Small intestine (tissue), 7 donors: ENCODE results near the gene LMO1. TPM values are rescaled to one million over a fixed set of nuclear protein-coding genes. Genes with fewer than 3 reads are reported as not detected.

Source experiments
- DNase-seq, 2 donors: peaks; one replicate each; pipeline versions ENCODE4 v3.0.0 to v3.0.0-alpha.2; 2013
- FAIRE-seq: peaks from 2 replicates; lab custom pipeline; 2012; peaks lifted over from hg19 to GRCh38; lab: Jason Lieb, UNC
- H3K27ac ChIP-seq, 3 donors: one replicate each; pipeline ENCODE4 v1.5.1; 2013; ENCODE audit warnings: low read length in 2 of 3, mild to moderate bottlenecking in 2 of 3, control low read depth in 1 of 3, inconsistent platforms in 1 of 3, low read depth in 1 of 3, moderate library complexity in 1 of 3
- H3K27me3 ChIP-seq, 3 donors: one replicate each; pipeline ENCODE4 v1.6.1; 2013; ENCODE audit warnings: low read length in 3 of 3, inconsistent platforms in 1 of 3; ENCODE audit not compliant: control insufficient read depth in 3 of 3, insufficient read depth in 3 of 3
- H3K36me3 ChIP-seq, 3 donors: one replicate each; pipeline ENCODE4 v1.6.1; 2013; ENCODE audit warnings: low read length in 3 of 3, inconsistent platforms in 1 of 3, low read depth in 1 of 3, mild to moderate bottlenecking in 1 of 3, moderate library complexity in 1 of 3; ENCODE audit not compliant: control insufficient read depth in 3 of 3, insufficient read depth in 2 of 3
- H3K4me1 ChIP-seq, 3 donors: one replicate each; pipeline ENCODE4 v1.6.1; 2013; ENCODE audit warnings: low read length in 2 of 3, inconsistent platforms in 1 of 3, low read depth in 1 of 3, mild to moderate bottlenecking in 1 of 3, moderate library complexity in 1 of 3; ENCODE audit not compliant: control insufficient read depth in 3 of 3, insufficient read depth in 2 of 3
- H3K4me3 ChIP-seq, 3 donors: one replicate each; pipeline ENCODE4 v1.5.1; 2013; ENCODE audit warnings: low read length in 3 of 3, control low read depth in 1 of 3, inconsistent platforms in 1 of 3, low read depth in 1 of 3, mild to moderate bottlenecking in 1 of 3, moderate library complexity in 1 of 3
- H3K9me3 ChIP-seq, 2 donors: one replicate each; pipeline ENCODE4 v1.6.1; 2013; ENCODE audit warnings: low read depth in 1 of 2, low read length in 1 of 2; ENCODE audit not compliant: control insufficient read depth in 2 of 2, insufficient read depth in 1 of 2
- WGBS, 3 donors: extraction: QIAGEN DNeasy Blood & Tissue Kit; methylation state at CpG; one replicate each; pipeline ENCODE4 v1.1.7; 2013; 5-methylcytosine and 5-hydroxymethylcytosine counted together
- polyA plus RNA-seq, 4 donors: library from polyadenylated mRNA; stranded (reverse) in 3 of 4; unstranded in 1 of 4; fragments of 200-250 nt in 3 of 4; fragments of 120-200 nt in 1 of 4; gene quantifications; one replicate each; pipeline versions ENCODE4 v1.2.1 to v1.2.3, GENCODE V29; 2013
- donor health status: healthy with polysubstance abuse.
- donor health status: control.
- donor health status: control.
- donor health status: Bipolar disorder and iron deficiency.
- donor health status: healthy.

Gene LMO1
- polyA plus RNA-seq, 4 donors, result 0.04 TPM; not detected in 3

GRCh38 chr11:8250981-8251615 lies 12.6 kb downstream of the LMO1 start:
- no peak overlapping the region for H3K4me3 ChIP-seq
- no peaks in the 10 kb centered on the region for H3K9me3 ChIP-seq
- H3K4me1 ChIP-seq, result no peaks in the 10 kb centered on the region
- no peak overlapping the region for H3K27ac ChIP-seq
- WGBS, 3 donors, result 86 to 88% (median 87%) methylated on average over 11 of the region's 11 CpGs
- no peak for FAIRE-seq
- H3K27me3 ChIP-seq, result peaks cover 0 to 6% (median 0%) of the 10 kb centered on the region in 3 donors
- no peak for DNase-seq
- no peaks in the 10 kb centered on the region for H3K36me3 ChIP-seq

GRCh38 chr11:8250434-8250833 lies 13.2 kb downstream of the LMO1 start:
- no peak for DNase-seq
- 58 to 60% (median 59%) methylated on average over 5 of the region's 5 CpGs for WGBS, 3 donors
- H3K27ac ChIP-seq, result no peak overlapping the region
- no peak for FAIRE-seq
- peaks cover 0 to 6% (median 0%) of the 10 kb centered on the region in 3 donors for H3K27me3 ChIP-seq
- no peak overlapping the region for H3K4me3 ChIP-seq
- no peaks in the 10 kb centered on the region for H3K9me3 ChIP-seq
- no peaks in the 10 kb centered on the region for H3K36me3 ChIP-seq
- H3K4me1 ChIP-seq, result no peaks in the 10 kb centered on the region

- Histone ChIP-seq H3K27ac (no peak overlapping the region), H3K27me3 (peaks cover 0 to 6% (median 0%) of the 10 kb centered on the region in 3 donors), H3K4me1 (no peaks in the 10 kb centered on the region), H3K4me3 (no peak overlapping the region), H3K9me3 (no peaks in the 10 kb centered on the region), H3K36me3 (no peaks in the 10 kb centered on the region)
- 66 to 70% (median 70%) methylated on average over 6 of the region's 6 CpGs for WGBS, 3 donors
- FAIRE-seq, result no peak
- DNase-seq, result no peak
These were observed 14.2 kb downstream of the LMO1 start for GRCh38 chr11:8249482-8249881.

GRCh38 chr11:8248786-8249185 lies 14.9 kb downstream of the LMO1 start:
- FAIRE-seq (no peak), DNase-seq (no peak)
- WGBS, 3 donors, result 86 to 89% methylated on average over 1 of the region's 1 CpG; no CpG with 5 or more reads in 1 of the 3 donors
- H3K27me3 ChIP-seq, result peaks cover 0 to 6% (median 0%) of the 10 kb centered on the region in 3 donors
- no peaks in the 10 kb centered on the region for H3K36me3 ChIP-seq
- H3K4me1 ChIP-seq, result no peaks in the 10 kb centered on the region
- no peak overlapping the region for H3K4me3 ChIP-seq
- no peak overlapping the region for H3K27ac ChIP-seq
- H3K9me3 ChIP-seq, result no peaks in the 10 kb centered on the region

- H3K27me3 ChIP-seq, result peaks cover 0 to 11% (median 0%) of the 10 kb centered on the region in 3 donors
- no peaks in the 10 kb centered on the region for H3K9me3 ChIP-seq
- no peak overlapping the region for H3K27ac ChIP-seq
- no peak overlapping the region for H3K4me3 ChIP-seq
- DNase-seq, result peak in 1 of 2 donors; percentile 32
- no peak for FAIRE-seq
- no peaks in the 10 kb centered on the region for H3K4me1 ChIP-seq
- WGBS, 3 donors, result 54 to 74% (median 60%) methylated on average over 6 of the region's 6 CpGs
- H3K36me3 ChIP-seq, result no peaks in the 10 kb centered on the region
These were observed 16.4 kb downstream of the LMO1 start for GRCh38 chr11:8247312-8247711.

GRCh38 chr11:8243458-8243857 lies 20.2 kb downstream of the LMO1 start:
- H3K4me3 ChIP-seq, result no peak overlapping the region
- H3K27ac ChIP-seq, result no peak overlapping the region
- peaks cover 0 to 14% (median 2%) of the 10 kb centered on the region in 3 donors for H3K27me3 ChIP-seq
- H3K36me3 ChIP-seq, result no peaks in the 10 kb centered on the region
- 77 to 84% (median 80%) methylated on average over 5 of the region's 5 CpGs for WGBS, 3 donors
- no peak for FAIRE-seq
- H3K9me3 ChIP-seq, result no peaks in the 10 kb centered on the region
- H3K4me1 ChIP-seq, result no peaks in the 10 kb centered on the region
- no peak for DNase-seq

GRCh38 chr11:8242499-8243280 lies 21.0 kb downstream of the LMO1 start:
- no peak overlapping the region for H3K4me3 ChIP-seq
- no peaks in the 10 kb centered on the region for H3K9me3 ChIP-seq
- peaks cover 0 to 11% (median 2%) of the 10 kb centered on the region in 3 donors for H3K27me3 ChIP-seq
- H3K36me3 ChIP-seq, result no peaks in the 10 kb centered on the region
- DNase-seq (no peak), FAIRE-seq (no peak)
- H3K27ac ChIP-seq, result no peak overlapping the region
- no peaks in the 10 kb centered on the region for H3K4me1 ChIP-seq
- WGBS, 3 donors, result 63 to 76% (median 72%) methylated on average over 19 of the region's 19 CpGs

- FAIRE-seq (no peak), DNase-seq (no peak)
- H3K27me3 ChIP-seq, result peaks cover 0 to 9% (median 2%) of the 10 kb centered on the region in 3 donors
- no peak overlapping the region for H3K4me3 ChIP-seq
- 71 to 77% (median 72%) methylated on average over 3 of the region's 3 CpGs for WGBS, 3 donors
- H3K4me1 ChIP-seq, result no peaks in the 10 kb centered on the region
- no peaks in the 10 kb centered on the region for H3K9me3 ChIP-seq
- no peaks in the 10 kb centered on the region for H3K36me3 ChIP-seq
- H3K27ac ChIP-seq, result no peak overlapping the region
These were observed 21.6 kb downstream of the LMO1 start for GRCh38 chr11:8242118-8242475.
